ENCODE measurements around the gene PYDC2. TPM values are rescaled to one million over a fixed set of nuclear protein-coding genes. Genes with fewer than 3 reads are reported as not detected.

Gene PYDC2
- total RNA-seq, 1 experiment from 2014 or later, result not detected

- Mint-ChIP-seq H3K4me1 (peaks cover 5 to 11% of the 10 kb centered on the region in 2 experiments), H3K9me3 (peaks cover 8 to 9% of the 10 kb centered on the region in 2 experiments), H3K36me3 (ENCODE audit: insufficient read depth in 1 of 3, low read depth in 3 of 3) (peaks cover 2 to 9% (median 4%) of the 10 kb centered on the region in 3 experiments; a peak in 6 of 7 replicates), H3K4me3 (no peak overlapping the region), H3K27me3 (ENCODE audit: low read depth) (no peaks in the 10 kb centered on the region), H3K27ac (peak overlapping the region in 1 of 3 experiments; percentile 17; a peak in 1 of 7 replicates)
- no peak overlapping the region for H3K23ac ChIP-seq (ENCODE audit: insufficient read length, low read depth, low read length)
- no peak overlapping the region for H3T11ph ChIP-seq (ENCODE audit: low read length)
- H2AK5ac ChIP-seq (ENCODE audit: insufficient read length, low read length), result no peak overlapping the region
- H2BK5ac ChIP-seq (ENCODE audit: insufficient read length, low read length), result no peak overlapping the region
- no CpG with 5 or more reads among the region's 9 CpGs for WGBS (ENCODE audit: extremely low coverage, insufficient read length, low lambda C conversion rate)
- TF ChIP-seq CTCF (conservative IDR thresholded peaks at IDR 0.05), result no peak
- H4K5ac ChIP-seq (ENCODE audit: insufficient read length, low read depth, low read length), result no peak overlapping the region
- no peak overlapping the region for H4K8ac ChIP-seq (replicated peaks; ENCODE audit: insufficient read length, low read depth, low read length)
- H2BK12ac ChIP-seq (ENCODE audit: insufficient read length, low read depth, low read length), result no peak overlapping the region
- H2BK20ac ChIP-seq (ENCODE audit: low read depth, low read length, poor library complexity, severe bottlenecking), result no peak overlapping the region
- no peak overlapping the region for H3K4ac ChIP-seq (ENCODE audit: low read depth, low read length)
- no peaks in the 10 kb centered on the region for H3K23me2 ChIP-seq (ENCODE audit: insufficient read length, low read depth, low read length, poor library complexity, severe bottlenecking)
- H2AFZ ChIP-seq (ENCODE audit: low read length), result no peak overlapping the region
- H2BK120ac ChIP-seq (ENCODE audit: low read depth, low read length, poor library complexity, severe bottlenecking), result no peak overlapping the region
- no peaks in the 10 kb centered on the region for H3K79me1 ChIP-seq (ENCODE audit: insufficient read depth, low read depth, low read length, poor library complexity, severe bottlenecking)
- no peaks in the 10 kb centered on the region for H3K79me2 ChIP-seq (ENCODE audit: insufficient read depth, low read length)
- no peaks in the 10 kb centered on the region for H3K4me1 ChIP-seq (ENCODE audit: insufficient read depth, low read length)
- no peak overlapping the region for H3K9ac ChIP-seq (ENCODE audit: extremely low read depth, insufficient read length, low read length)
- no peaks in the 10 kb centered on the region for H3K27me3 ChIP-seq (ENCODE audit: insufficient read depth, low read length)
- DNase-seq, result no peak
- no peak overlapping the region for H3K18ac ChIP-seq (ENCODE audit: insufficient read length, low read depth, low read length)
- no peak overlapping the region for H3K56ac ChIP-seq (ENCODE audit: insufficient read length, low read depth, low read length)
- no peak overlapping the region for H3K14ac ChIP-seq (ENCODE audit: insufficient read depth, low read length)
- no peak overlapping the region for H4K91ac ChIP-seq (ENCODE audit: insufficient read length, low read depth, low read length)
- no peaks in the 10 kb centered on the region for H3K9me3 ChIP-seq (ENCODE audit: control insufficient read depth, low read depth, low read length)
- H3K27ac ChIP-seq (ENCODE audit: insufficient read length, low read depth, low read length), result no peak overlapping the region
- no peak overlapping the region for H2BK15ac ChIP-seq (ENCODE audit: low read depth, low read length)
- H4K20me1 ChIP-seq (ENCODE audit: control insufficient read depth, insufficient read depth, insufficient read length), result no peaks in the 10 kb centered on the region
- no peak overlapping the region for H3K4me2 ChIP-seq (ENCODE audit: insufficient read depth, insufficient read length, low read length)
Observed at GRCh38 chr3:191415566-191415965, 45.4 kb upstream of the PYDC2 start.
